ENCODE data around the gene MAGEA6. TPM values are rescaled to one million over a fixed set of nuclear protein-coding genes. Genes with fewer than 3 reads are reported as not detected.
"Not testable (repeated sequence)": the region's sequence is repeated elsewhere in the genome, so short reads cannot be mapped to it uniquely, and the experiment has no call there.

The MAGEA6 gene
- total and polyA plus RNA-seq, 4 donors: not detected

GRCh38 chrX:152753686-152754650, 15.5 kb downstream of the MAGEA6 start, which contains the start of gene MAGEA2:
Gene MAGEA2, minus strand, starts transcription at chrX:152753842. Its CDS starts 2,479 bp downstream, at chrX:152751363.
- DNase-seq; H3K4me3 ChIP-seq; H3K9ac ChIP-seq (ENCODE audit: insufficient read depth in 1 of 2, low read length in 2 of 2); H3K27ac ChIP-seq (ENCODE audit: low read depth in 1 of 2, low read length in 1 of 2); H3K4me1 ChIP-seq (ENCODE audit: control insufficient read depth in 5 of 5, insufficient read depth in 5 of 5, low read length in 5 of 5); H3K27me3 ChIP-seq (ENCODE audit: control insufficient read depth in 3 of 3, insufficient read depth in 3 of 3, low read length in 2 of 3); H3K9me3 ChIP-seq (ENCODE audit: control insufficient read depth in 4 of 4, insufficient read depth in 3 of 4, low read length in 3 of 4); ATAC-seq (ENCODE audit: insufficient read depth, low FRiP score); H3K36me3 ChIP-seq (ENCODE audit: control insufficient read depth in 4 of 4, insufficient read depth in 4 of 4, low read length in 4 of 4): not testable (repeated sequence)
- no CpG with 5 or more reads among the region's 35 CpGs for WGBS, 2 donors

GRCh38 chrX:152738560-152738959, 30.9 kb downstream of the MAGEA6 start:
- Histone ChIP-seq H3K36me3 (ENCODE audit: control insufficient read depth in 4 of 4, insufficient read depth in 4 of 4, low read length in 4 of 4) (no peaks in the 10 kb centered on the region), H3K9me3 (ENCODE audit: control insufficient read depth in 4 of 4, insufficient read depth in 3 of 4, low read length in 3 of 4) (peaks cover 0 to 2% (median 0%) of the 10 kb centered on the region in 4 donors), H3K4me3 (no peak overlapping the region), H3K27ac (ENCODE audit: low read depth in 1 of 2, low read length in 1 of 2) (no peak overlapping the region), H3K9ac (ENCODE audit: insufficient read depth in 1 of 2, low read length in 2 of 2) (no peak overlapping the region), H3K4me1 (ENCODE audit: control insufficient read depth in 5 of 5, insufficient read depth in 5 of 5, low read length in 5 of 5) (no peaks in the 10 kb centered on the region), H3K27me3 (ENCODE audit: control insufficient read depth in 3 of 3, insufficient read depth in 3 of 3, low read length in 2 of 3) (no peaks in the 10 kb centered on the region)
- 83 to 98% methylated on average over 5 of the region's 5 CpGs for WGBS, 2 donors
- TF ChIP-seq CTCF (IDR thresholded peaks at IDR 0.05; ENCODE audit: control extremely low read depth, extremely low read depth): no peak
- ATAC-seq (ENCODE audit: insufficient read depth, low FRiP score) (no peak), DNase-seq (no peak)

- not testable (repeated sequence) for H3K36me3 ChIP-seq (ENCODE audit: control insufficient read depth in 4 of 4, insufficient read depth in 4 of 4, low read length in 4 of 4); DNase-seq; H3K27me3 ChIP-seq (ENCODE audit: control insufficient read depth in 3 of 3, insufficient read depth in 3 of 3, low read length in 2 of 3); H3K4me1 ChIP-seq (ENCODE audit: control insufficient read depth in 5 of 5, insufficient read depth in 5 of 5, low read length in 5 of 5); H3K9me3 ChIP-seq (ENCODE audit: control insufficient read depth in 4 of 4, insufficient read depth in 3 of 4, low read length in 3 of 4); H3K27ac ChIP-seq (ENCODE audit: low read depth in 1 of 2, low read length in 1 of 2); H3K4me3 ChIP-seq; H3K9ac ChIP-seq (ENCODE audit: insufficient read depth in 1 of 2, low read length in 2 of 2); ATAC-seq (ENCODE audit: insufficient read depth, low FRiP score)
- WGBS, 2 donors: 80 to 91% methylated on average over 12 of the region's 12 CpGs
Observed at GRCh38 chrX:152736528-152736927, 33.0 kb downstream of the MAGEA6 start.

GRCh38 chrX:152735860-152736511, 33.5 kb downstream of the MAGEA6 start:
- Histone ChIP-seq H3K4me3 (no peak overlapping the region), H3K4me1 (ENCODE audit: control insufficient read depth in 5 of 5, insufficient read depth in 5 of 5, low read length in 5 of 5) (no peaks in the 10 kb centered on the region), H3K9ac (ENCODE audit: insufficient read depth in 1 of 2, low read length in 2 of 2) (no peak overlapping the region), H3K27me3 (ENCODE audit: control insufficient read depth in 3 of 3, insufficient read depth in 3 of 3, low read length in 2 of 3) (no peaks in the 10 kb centered on the region), H3K27ac (ENCODE audit: low read depth in 1 of 2, low read length in 1 of 2) (no peak overlapping the region), H3K9me3 (ENCODE audit: control insufficient read depth in 4 of 4, insufficient read depth in 3 of 4, low read length in 3 of 4) (peaks cover 0 to 3% (median 0%) of the 10 kb centered on the region in 4 donors), H3K36me3 (ENCODE audit: control insufficient read depth in 4 of 4, insufficient read depth in 4 of 4, low read length in 4 of 4) (no peaks in the 10 kb centered on the region)
- no peak for DNase-seq
- no peak for TF ChIP-seq CTCF (IDR thresholded peaks at IDR 0.05; ENCODE audit: control extremely low read depth, extremely low read depth)
- ATAC-seq (ENCODE audit: insufficient read depth, low FRiP score): no peak
- 84 to 89% methylated on average over 12 of the region's 12 CpGs for WGBS, 2 donors

Data from lung (tissue), 12 donors.